H1 (cell line): ENCODE results near the gene TMC6. TPM values are rescaled to one million over a fixed set of nuclear protein-coding genes. Genes with fewer than 3 reads are reported as not detected.

ENCODE experiments used
- CTCF ChIA-PET: fragments of 300-600 bp; sonication (Branson Sonifier 250); formaldehyde crosslinking; loops from one replicate; lab custom pipeline; 2021; ENCODE audit not compliant: partially characterized antibody; lab: Charles Lee
- POLR2A ChIA-PET: fragments of 300-600 bp; sonication (Branson Sonifier 250); formaldehyde crosslinking; loops from one replicate; lab custom pipeline; 2021; ENCODE audit warnings: inconsistent platforms; ENCODE audit not compliant: partially characterized antibody; lab: Charles Lee
- DNase-seq, 2 experiments: peaks; one replicate each; pipeline versions ENCODE4 v3.0.0 to v3.0.0-alpha.2; 2010 to 2022; ENCODE audit warnings: low spot score in 2 of 2, low read depth in 1 of 2, mixed read lengths in 1 of 2
- FAIRE-seq: peaks from 2 replicates; lab custom pipeline; 2011; peaks lifted over from hg19 to GRCh38; lab: Jason Lieb, UNC
- H2AFZ ChIP-seq: 2 replicates; pipeline ENCODE4 v1.8.1; 2012; ENCODE audit warnings: low read length, inconsistent platforms
- H2AK5ac ChIP-seq: 2 replicates; pipeline ENCODE4 v1.6.1; 2013; ENCODE audit warnings: low read depth, low read length
- H2BK120ac ChIP-seq: replicated peaks from 2 replicates; pipeline ENCODE3; 2013; ENCODE audit warnings: low read depth, low read length, inconsistent platforms
- H2BK12ac ChIP-seq: 2 replicates; pipeline ENCODE4 v1.6.1; 2013; ENCODE audit warnings: low read depth, low read length
- H2BK15ac ChIP-seq: 2 replicates; pipeline ENCODE4 v1.6.1; 2013; ENCODE audit warnings: low read length
- H2BK20ac ChIP-seq: 2 replicates; pipeline ENCODE4 v1.6.1; 2013; ENCODE audit warnings: low read length
- H2BK5ac ChIP-seq: 2 replicates; pipeline ENCODE4 v1.6.1; 2013; ENCODE audit warnings: low read depth, low read length
- H3K14ac ChIP-seq: 2 replicates; pipeline ENCODE4 v1.6.1; 2013; ENCODE audit warnings: inconsistent platforms; ENCODE audit not compliant: insufficient read length
- H3K18ac ChIP-seq: 2 replicates; pipeline ENCODE4 v1.6.1; 2013; ENCODE audit warnings: low read length; ENCODE audit errors: extremely low read depth
- H3K23ac ChIP-seq: 2 replicates; pipeline ENCODE4 v1.6.1; 2013; ENCODE audit warnings: inconsistent platforms; ENCODE audit not compliant: insufficient read length
- H3K23me2 ChIP-seq: 2 replicates; pipeline ENCODE4 v1.6.1; 2013; ENCODE audit warnings: low read depth, low read length
- H3K27ac ChIP-seq: 2 replicates; pipeline ENCODE4 v1.6.1; 2011; ENCODE audit warnings: low read depth, low read length, inconsistent platforms
- H3K27me3 ChIP-seq, 4 experiments: replicated peaks in 1 of 4; 1 replicate in 1 of 4; 2 replicates in 3 of 4; pipeline versions ENCODE4 v1.6.1 to v1.8.1; 2011 to 2013; ENCODE audit warnings: low read length in 3 of 4, mild to moderate bottlenecking in 3 of 4, inconsistent platforms in 2 of 4, mixed read lengths in 2 of 4, moderate library complexity in 1 of 4; ENCODE audit not compliant: control insufficient read depth in 3 of 4, insufficient read depth in 3 of 4; ENCODE audit errors: extremely low read depth in 1 of 4
- H3K36me3 ChIP-seq, 4 experiments: 2 replicates each; pipeline versions ENCODE4 v1.6.1 to v1.8.1; 2011 to 2013; ENCODE audit warnings: mild to moderate bottlenecking in 4 of 4, low read length in 3 of 4, moderate library complexity in 2 of 4, control low read depth in 1 of 4, inconsistent platforms in 1 of 4; ENCODE audit not compliant: insufficient read depth in 4 of 4, control insufficient read depth in 2 of 4
- H3K4ac ChIP-seq: replicated peaks from 2 replicates; pipeline ENCODE3; 2013; ENCODE audit warnings: low read length, low read depth, mixed read lengths, inconsistent platforms; ENCODE audit not compliant: insufficient read length
- H3K4me1 ChIP-seq, 4 experiments: replicated peaks in 1 of 4; 1 replicate in 1 of 4; 2 replicates in 3 of 4; pipeline versions ENCODE4 v1.6.1 to v1.8.1; 2011 to 2013; ENCODE audit warnings: low read length in 3 of 4, inconsistent platforms in 2 of 4, mixed read lengths in 1 of 4; ENCODE audit not compliant: insufficient read depth in 4 of 4, control insufficient read depth in 3 of 4
- H3K4me2 ChIP-seq, 2 experiments: 2 replicates each; pipeline versions ENCODE4 v1.6.1 to v1.8.1; 2011 to 2013; ENCODE audit warnings: low read depth in 2 of 2, low read length in 2 of 2, control low read depth in 1 of 2, inconsistent platforms in 1 of 2, mild to moderate bottlenecking in 1 of 2; ENCODE audit not compliant: insufficient read depth in 1 of 2
- H3K4me3 ChIP-seq, 4 experiments: fragments of 200-600, 300-600 bp in 1 of 4; sonication (generic), shearing (Covaris generic), sonication (Bioruptor Twin) in 1 of 4; 2 replicates each; pipeline versions ENCODE4 v1.5.1 to v1.8.1; 2011 to 2016; ENCODE audit warnings: low read length in 4 of 4, low read depth in 3 of 4, control low read depth in 2 of 4, inconsistent platforms in 2 of 4, mild to moderate bottlenecking in 2 of 4, mixed read lengths in 1 of 4, moderate library complexity in 1 of 4; ENCODE audit not compliant: insufficient read depth in 2 of 4; ENCODE audit errors: extremely low read depth in 1 of 4
- H3K56ac ChIP-seq: replicated peaks from 2 replicates; pipeline ENCODE3; 2013; ENCODE audit warnings: low read depth, mild to moderate bottlenecking, mixed read lengths, low read length, inconsistent platforms; ENCODE audit not compliant: insufficient read length
- H3K79me1 ChIP-seq: 2 replicates; pipeline ENCODE4 v1.6.1; 2013; ENCODE audit warnings: low read depth, low read length, control low read depth
- H3K79me2 ChIP-seq, 2 experiments: 2 replicates each; pipeline versions ENCODE4 v1.6.1 to v1.8.1; 2012 to 2013; ENCODE audit warnings: low read length in 2 of 2, mild to moderate bottlenecking in 2 of 2, inconsistent platforms in 1 of 2; ENCODE audit not compliant: insufficient read depth in 2 of 2, control insufficient read depth in 1 of 2
- H3K9ac ChIP-seq, 4 experiments: replicated peaks in 1 of 4; 1 replicate in 1 of 4; 2 replicates in 3 of 4; pipeline versions ENCODE4 v1.6.1 to v1.8.1; 2011 to 2013; ENCODE audit warnings: low read depth in 3 of 4, low read length in 3 of 4, control low read depth in 2 of 4, mild to moderate bottlenecking in 2 of 4, moderate library complexity in 2 of 4, inconsistent platforms in 1 of 4; ENCODE audit errors: extremely low read depth in 1 of 4
- H3K9me3 ChIP-seq, 2 experiments: 2 replicates each; pipeline versions ENCODE4 v1.6.1 to v1.8.1; 2012 to 2013; ENCODE audit warnings: mild to moderate bottlenecking in 2 of 2, moderate library complexity in 2 of 2, control low read depth in 1 of 2, inconsistent platforms in 1 of 2, low read depth in 1 of 2, low read length in 1 of 2, mixed read lengths in 1 of 2; ENCODE audit not compliant: insufficient read depth in 2 of 2
- H4K20me1 ChIP-seq, 2 experiments: replicated peaks in 1 of 2; 2 replicates each; pipeline versions ENCODE3 to v1.8.1; 2011 to 2013; ENCODE audit warnings: inconsistent platforms in 2 of 2, low read length in 2 of 2, mild to moderate bottlenecking in 1 of 2; ENCODE audit not compliant: insufficient read depth in 2 of 2, control insufficient read depth in 1 of 2
- H4K5ac ChIP-seq: 2 replicates; pipeline ENCODE4 v1.6.1; 2013; ENCODE audit warnings: low read length, low read depth, mixed read lengths, inconsistent platforms; ENCODE audit not compliant: insufficient read length
- H4K8ac ChIP-seq: 2 replicates; pipeline ENCODE4 v1.8.0; 2013; ENCODE audit warnings: mild to moderate bottlenecking, moderate library complexity, low read length, inconsistent platforms; ENCODE audit not compliant: insufficient read depth; ENCODE audit errors: extremely low read depth
- H4K91ac ChIP-seq: replicated peaks from 2 replicates; pipeline ENCODE3; 2013; ENCODE audit warnings: low read length, mixed read lengths, inconsistent platforms; ENCODE audit not compliant: insufficient read length
- CBX5 ChIP-seq: fragments of 300-800, 300-1000 bp; sonication (generic); IDR thresholded peaks from 2 replicates; pipeline ENCODE4 v1.7.1; 2016; ENCODE audit warnings: antibody characterized with exemption, low read length, low read depth
- CTBP2 ChIP-seq: IDR thresholded peaks from 2 replicates; pipeline ENCODE4 v1.7.0; 2011; ENCODE audit warnings: borderline replicate concordance, mild to moderate bottlenecking, moderate library complexity, mixed read lengths, low read length; ENCODE audit not compliant: insufficient read depth, insufficient read length
- EGR1 ChIP-seq: IDR thresholded peaks from 2 replicates; pipeline ENCODE4 v1.6.1; 2011; ENCODE audit warnings: low read depth, low read length, borderline replicate concordance
- GTF2F1 ChIP-seq: IDR thresholded peaks from 2 replicates; pipeline ENCODE4 v1.6.1; 2012; ENCODE audit warnings: low read depth, low read length, improper control_type of control experiment, borderline replicate concordance
- KDM4A ChIP-seq: IDR thresholded peaks from one replicate; pipeline ENCODE4 v1.7.1; 2012; ENCODE audit warnings: low read depth, mild to moderate bottlenecking, moderate library complexity, low read length, inconsistent platforms; ENCODE audit not compliant: severe bottlenecking
- PHF8 ChIP-seq: fragments of 200-600 bp; sonication (generic); conservative IDR thresholded peaks from 2 replicates; pipeline ENCODE4 v1.7.1; 2012; ENCODE audit warnings: low read depth, mild to moderate bottlenecking, inconsistent platforms, low read length, moderate library complexity
- SAP30 ChIP-seq: fragments of 300-600 bp; sonication (generic); IDR thresholded peaks from 2 replicates; pipeline ENCODE4 v1.7.1; 2012; ENCODE audit warnings: low read length, moderate library complexity, mild to moderate bottlenecking, inconsistent platforms; ENCODE audit not compliant: insufficient read depth, insufficient replicate concordance
- SP4 ChIP-seq: IDR thresholded peaks from 2 replicates; pipeline ENCODE4 v1.6.1; 2012; ENCODE audit warnings: low read length, inconsistent platforms
- SRF ChIP-seq: IDR thresholded peaks from 2 replicates; pipeline ENCODE4 v1.6.1; 2011; ENCODE audit warnings: mild to moderate bottlenecking, low read depth, low read length, moderate library complexity
- WGBS, 2 experiments: shearing (Covaris generic) in 1 of 2; methylation state at CpG; one replicate each; pipeline versions ENCODE4 v1.1.6 to v1.1.7; 2013 to 2015; ENCODE audit warnings: low lambda C conversion rate in 2 of 2, mixed read lengths in 2 of 2, inconsistent platforms in 1 of 2, low coverage in 1 of 2, missing lambda C conversion rate in 1 of 2; ENCODE audit not compliant: insufficient replicate concordance in 2 of 2, insufficient coverage in 1 of 2, insufficient read length in 1 of 2; ENCODE audit errors: extremely low coverage in 1 of 2, missing lambda C conversion rate in 1 of 2; 5-methylcytosine and 5-hydroxymethylcytosine counted together
- polyA plus RNA-seq, 7 experiments: library from polyadenylated mRNA; depleted of rRNA in 3 of 7; stranded (reverse) in 5 of 7; unstranded in 2 of 7; fragments of >200 nt in 5 of 7; fragments of 200-250 nt in 2 of 7; gene quantifications; 1 replicate in 5 of 7; 2 replicates in 1 of 7; 4 replicates in 1 of 7; pipeline versions ENCODE4 v1.2.1 to v1.2.3, GENCODE V29; 2011 to 2013; ENCODE audit warnings: missing spikeins in 2 of 7, mixed read lengths in 2 of 7
- total RNA-seq: library from RNA; stranded (reverse); fragmentation: NEBNext Ultra II Directional; extraction: Animal tissue kit (Norgen Biotek cat#: 25700); gene quantifications from 2 replicates; pipeline ENCODE4 v1.2.1, GENCODE V29; 2021
- TF ChIP-seq, protein P1 (sequence below): IDR thresholded peaks from 2 replicates; pipeline ENCODE4 v1.6.1; 2012; ENCODE audit warnings: low read length, inconsistent platforms
- TF ChIP-seq, protein P2 (sequence below): IDR thresholded peaks from 2 replicates; pipeline ENCODE4 v1.6.1; 2011; ENCODE audit warnings: low read length, improper control_type of control experiment

The TMC6 gene
- total and polyA plus RNA-seq, 2 of the 8 experiments (the other 6 are each of a cell fraction or from before 2014, with no cell fraction given), result 39.4 to 77.6 TPM

DNA sequence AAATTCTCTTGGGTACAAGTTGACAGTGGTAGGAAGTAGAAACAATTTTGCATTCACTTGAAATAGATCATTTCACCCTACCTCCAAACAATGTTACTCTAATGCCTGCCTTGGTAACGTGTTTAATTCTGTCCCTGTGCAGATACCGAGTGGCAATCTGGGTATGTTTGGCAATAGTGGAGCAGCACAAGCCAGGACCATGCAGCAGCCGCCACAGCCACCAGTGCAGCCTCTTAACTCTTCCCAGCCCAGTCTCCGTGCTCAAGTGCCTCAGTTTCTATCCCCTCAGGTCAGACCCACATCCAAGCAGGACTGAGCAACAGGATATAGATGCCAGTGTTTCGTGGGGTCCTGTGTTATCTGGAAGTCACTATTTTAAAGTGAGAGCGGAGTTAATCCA is 49.3 kb downstream of the TMC6 start:
- H2AK5ac ChIP-seq, result no peak overlapping the region
- no peak overlapping the region for H4K5ac ChIP-seq
- no peak overlapping the region for H4K91ac ChIP-seq
- no peak overlapping the region for H3K14ac ChIP-seq
- H3K4me3 ChIP-seq, result no peak overlapping the region
- H4K8ac ChIP-seq, result no peak overlapping the region
- no peaks in the 10 kb centered on the region for H3K9me3 ChIP-seq
- H3K79me1 ChIP-seq, result no peaks in the 10 kb centered on the region
- H3K79me2 ChIP-seq, result no peaks in the 10 kb centered on the region
- peaks cover 20 to 49% (median 35%) of the 10 kb centered on the region in 4 experiments for H3K36me3 ChIP-seq
- no peak overlapping the region for H3K27ac ChIP-seq
- H2BK12ac ChIP-seq, result no peak overlapping the region
- no peak overlapping the region for H3K4ac ChIP-seq
- no peak overlapping the region for H2BK120ac ChIP-seq
- no peak overlapping the region for H2BK5ac ChIP-seq
- peaks cover 0 to 4% of the 10 kb centered on the region in 2 experiments for H4K20me1 ChIP-seq
- H3K4me1 ChIP-seq, result no peaks in the 10 kb centered on the region
- H3K27me3 ChIP-seq, result no peaks in the 10 kb centered on the region
- no peak for FAIRE-seq
- POLR2A ChIA-PET, result no interaction called here
- no peak overlapping the region for H2AFZ ChIP-seq
- H3K23me2 ChIP-seq, result no peaks in the 10 kb centered on the region
- no peak overlapping the region for H2BK20ac ChIP-seq
- CTCF ChIA-PET, result interaction anchor here (0.6 kb wide), 1 partner anchor 163 kb away, joined by 3 read pairs; no protein-coding TSS in a partner anchor
- H3K9ac ChIP-seq, result no peak overlapping the region
- H3K23ac ChIP-seq, result no peak overlapping the region
- H3K18ac ChIP-seq, result no peak overlapping the region
- no peak for DNase-seq
- H2BK15ac ChIP-seq, result no peak overlapping the region
- 95% methylated on average over 6 of the region's 6 CpGs; no CpG with 5 or more reads in 1 of the 2 experiments for WGBS, 2 experiments
- H3K4me2 ChIP-seq, result no peak overlapping the region
- no peak overlapping the region for H3K56ac ChIP-seq
- TF ChIP-seq CTBP2 (no peak), SRF (no peak), PHF8 (no peak), EGR1 (no peak), GTF2F1 (no peak), SAP30 (no peak), CBX5 (no peak), SP4 (no peak), KDM4A (no peak)
- TF ChIP-seq, protein P1, sequence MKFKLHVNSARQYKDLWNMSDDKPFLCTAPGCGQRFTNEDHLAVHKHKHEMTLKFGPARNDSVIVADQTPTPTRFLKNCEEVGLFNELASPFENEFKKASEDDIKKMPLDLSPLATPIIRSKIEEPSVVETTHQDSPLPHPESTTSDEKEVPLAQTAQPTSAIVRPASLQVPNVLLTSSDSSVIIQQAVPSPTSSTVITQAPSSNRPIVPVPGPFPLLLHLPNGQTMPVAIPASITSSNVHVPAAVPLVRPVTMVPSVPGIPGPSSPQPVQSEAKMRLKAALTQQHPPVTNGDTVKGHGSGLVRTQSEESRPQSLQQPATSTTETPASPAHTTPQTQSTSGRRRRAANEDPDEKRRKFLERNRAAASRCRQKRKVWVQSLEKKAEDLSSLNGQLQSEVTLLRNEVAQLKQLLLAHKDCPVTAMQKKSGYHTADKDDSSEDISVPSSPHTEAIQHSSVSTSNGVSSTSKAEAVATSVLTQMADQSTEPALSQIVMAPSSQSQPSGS, result no peak
- TF ChIP-seq, protein P2, sequence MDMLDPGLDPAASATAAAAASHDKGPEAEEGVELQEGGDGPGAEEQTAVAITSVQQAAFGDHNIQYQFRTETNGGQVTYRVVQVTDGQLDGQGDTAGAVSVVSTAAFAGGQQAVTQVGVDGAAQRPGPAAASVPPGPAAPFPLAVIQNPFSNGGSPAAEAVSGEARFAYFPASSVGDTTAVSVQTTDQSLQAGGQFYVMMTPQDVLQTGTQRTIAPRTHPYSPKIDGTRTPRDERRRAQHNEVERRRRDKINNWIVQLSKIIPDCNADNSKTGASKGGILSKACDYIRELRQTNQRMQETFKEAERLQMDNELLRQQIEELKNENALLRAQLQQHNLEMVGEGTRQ, result no peak
